Retina (tissue), 1 donor: ENCODE results near the gene UNC119.
"Not testable (repeated sequence)": the region's sequence is repeated elsewhere in the genome, so short reads cannot be mapped to it uniquely, and the experiment has no call there.

Source experiments
- DNase-seq: peaks from one replicate; pipeline ENCODE4 v3.0.0-alpha.2; 2016

UNC119 gene

GRCh38 chr17:28552176-28552999, at the start of gene UNC119:
Gene UNC119 (minus strand): TSS chr17:28552624. CDS start chr17:28552557, 67 bp downstream.
- DNase-seq: peak; percentile 83

- no peak for DNase-seq
Measured at GRCh38 chr17:28599311-28600184, 47.1 kb upstream of the UNC119 start.

GRCh38 chr17:28598799-28599310, 46.4 kb upstream of the UNC119 start, which contains the start of gene SPAG5:
Gene SPAG5 (minus strand): TSS chr17:28599025. CDS start chr17:28598946, 79 bp downstream.
- peak; percentile 98 for DNase-seq

GRCh38 chr17:28598389-28598788, 46.0 kb upstream of the UNC119 start:
- DNase-seq: no peak

GRCh38 chr17:28597606-28598383, 45.4 kb upstream of the UNC119 start:
- no peak for DNase-seq

GRCh38 chr17:28592260-28592659, 39.8 kb upstream of the UNC119 start:
- DNase-seq: no peak

GRCh38 chr17:28585851-28586250, 33.4 kb upstream of the UNC119 start:
- DNase-seq: no peak

GRCh38 chr17:28584434-28584833, 32.0 kb upstream of the UNC119 start:
- no peak for DNase-seq

- no peak for DNase-seq
Measured at GRCh38 chr17:28582513-28582912, 30.1 kb upstream of the UNC119 start.

GRCh38 chr17:28580959-28581358, 28.5 kb upstream of the UNC119 start:
- DNase-seq: no peak

- DNase-seq: no peak
Measured at GRCh38 chr17:28579526-28579925, 27.1 kb upstream of the UNC119 start.

- DNase-seq: no peak
Measured at GRCh38 chr17:28578246-28579195, 26.1 kb upstream of the UNC119 start.

GRCh38 chr17:28577466-28577824, 25.0 kb upstream of the UNC119 start:
- no peak for DNase-seq

GRCh38 chr17:28576758-28577465, 24.5 kb upstream of the UNC119 start, which contains the start of gene ALDOC:
Gene ALDOC (minus strand): TSS chr17:28576895. CDS start chr17:28575532, 1,363 bp downstream.
- DNase-seq: peak; percentile 92

GRCh38 chr17:28576016-28576415, 23.6 kb upstream of the UNC119 start:
- not testable (repeated sequence) for DNase-seq

GRCh38 chr17:28575126-28575795, 22.8 kb upstream of the UNC119 start:
- DNase-seq: no peak

GRCh38 chr17:28574526-28574925, 22.1 kb upstream of the UNC119 start:
- DNase-seq: no peak

- DNase-seq: no peak
Measured at GRCh38 chr17:28573966-28574480, 21.6 kb upstream of the UNC119 start.

GRCh38 chr17:28573521-28573920, 21.1 kb upstream of the UNC119 start:
- no peak for DNase-seq

GRCh38 chr17:28573040-28573380, 20.6 kb upstream of the UNC119 start:
- DNase-seq: no peak
